Stimulated activated CD8-positive, alpha-beta memory T cell treated with anti-CD3 and anti-CD28 coated beads, Interleukin-12 subunit alpha, Interleukin-12 subunit beta, amount 100 ng/mL, for 24 hours (primary cell): ENCODE data around the gene NEAT1.

Source experiments
- DNase-seq: peaks from one replicate; pipeline ENCODE4 v3.0.0-alpha.2; 2020; ENCODE audit errors: extremely low read depth

NEAT1 gene

DNA sequence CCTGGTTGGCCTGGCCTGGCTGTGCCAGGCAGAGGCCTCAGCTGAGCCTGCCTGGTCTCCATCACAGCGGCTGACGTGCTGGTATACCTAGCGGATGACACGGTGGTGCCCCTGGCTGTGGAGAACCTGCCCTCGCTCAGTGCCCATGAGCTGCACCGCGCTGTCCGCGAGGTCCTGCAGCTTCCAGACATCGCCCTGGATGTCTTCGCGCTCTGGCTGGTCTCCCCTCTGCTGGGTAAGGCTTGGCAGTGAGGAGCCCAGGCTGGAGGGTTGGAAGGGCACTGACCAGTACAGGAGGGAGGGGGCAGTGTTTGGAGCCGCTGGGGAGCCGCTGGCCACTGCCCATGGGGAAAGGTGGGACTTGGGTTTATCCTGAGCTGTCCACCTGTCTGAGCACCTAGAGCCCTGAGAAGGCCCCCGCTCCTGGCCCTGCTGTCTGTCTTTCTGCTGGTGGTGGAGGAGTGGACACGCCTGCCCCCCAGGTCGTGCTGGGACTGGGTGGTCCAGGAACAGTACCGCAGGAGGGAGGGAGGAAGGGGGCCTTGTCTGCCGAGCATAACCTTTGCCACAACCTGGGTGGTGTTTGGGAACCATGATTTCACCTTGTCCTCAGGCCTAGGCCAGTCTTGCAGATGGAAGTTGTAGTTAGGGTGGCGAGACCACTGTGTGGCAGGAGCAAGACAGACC lies 33.2 kb upstream of the NEAT1 start:
- DNase-seq = no peak

GRCh38 chr11:65390099-65390941 lies 32.3 kb upstream of the NEAT1 start:
- DNase-seq = no peak

- no peak for DNase-seq
These were observed 31.6 kb upstream of the NEAT1 start for GRCh38 chr11:65390996-65391395.

GRCh38 chr11:65392186-65392829 lies 30.3 kb upstream of the NEAT1 start:
- no peak for DNase-seq

- DNase-seq = no peak
These were observed 29.7 kb upstream of the NEAT1 start for GRCh38 chr11:65392899-65393298.

- no peak for DNase-seq
These were observed 29.0 kb upstream of the NEAT1 start for GRCh38 chr11:65393513-65394079.

DNA sequence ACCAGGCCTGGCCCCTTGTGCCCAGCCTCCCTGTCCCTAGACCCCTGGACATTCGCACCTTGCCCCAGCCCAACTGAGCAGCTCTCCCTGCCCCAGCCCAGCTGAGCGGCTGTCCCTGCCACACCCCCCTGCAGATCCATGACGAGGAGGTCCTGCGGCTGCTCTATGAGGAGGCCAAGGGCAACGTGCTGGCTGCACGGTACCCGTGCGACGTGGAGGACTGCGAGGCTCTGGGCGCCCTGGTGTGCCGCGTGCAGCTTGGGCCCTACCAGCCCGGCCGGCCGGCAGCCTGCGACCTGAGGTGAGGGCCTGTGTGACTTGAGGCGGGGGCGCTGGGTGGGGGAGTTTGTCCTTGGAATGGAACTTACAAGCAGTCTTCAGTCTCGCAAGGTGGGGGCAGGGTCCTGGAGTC lies 28.5 kb upstream of the NEAT1 start:
- DNase-seq = no peak

DNA sequence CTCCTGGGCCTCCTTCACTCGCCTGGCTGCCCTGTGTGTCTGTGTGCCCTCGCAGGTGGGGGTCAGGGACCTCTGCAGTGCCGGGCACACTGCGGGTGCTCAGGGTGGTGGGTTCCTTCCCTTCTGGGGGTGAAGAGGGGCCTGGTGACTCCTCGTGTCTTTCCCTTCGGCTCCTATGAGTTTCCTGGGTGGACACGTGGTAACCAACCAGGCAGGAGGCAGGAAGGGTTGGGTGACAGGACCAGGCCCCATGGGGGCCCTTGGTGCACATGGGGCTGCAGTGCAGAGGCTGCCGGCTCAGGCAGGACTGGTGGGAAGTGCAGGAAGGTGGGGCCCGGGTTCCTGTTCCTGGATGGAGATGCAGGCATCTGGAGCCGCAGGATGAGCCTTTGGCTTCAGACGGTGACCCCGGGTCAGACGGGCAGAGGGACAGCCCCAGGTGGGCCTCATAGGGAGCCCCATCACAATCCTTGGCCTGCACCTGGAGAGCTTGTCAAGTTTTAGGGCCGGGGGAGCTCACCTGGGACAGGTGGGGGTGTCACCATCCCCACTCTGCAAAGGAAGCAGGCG lies 26.6 kb upstream of the NEAT1 start:
- no peak for DNase-seq

GRCh38 chr11:65396769-65397745 lies 25.5 kb upstream of the NEAT1 start:
- no peak for DNase-seq

DNA sequence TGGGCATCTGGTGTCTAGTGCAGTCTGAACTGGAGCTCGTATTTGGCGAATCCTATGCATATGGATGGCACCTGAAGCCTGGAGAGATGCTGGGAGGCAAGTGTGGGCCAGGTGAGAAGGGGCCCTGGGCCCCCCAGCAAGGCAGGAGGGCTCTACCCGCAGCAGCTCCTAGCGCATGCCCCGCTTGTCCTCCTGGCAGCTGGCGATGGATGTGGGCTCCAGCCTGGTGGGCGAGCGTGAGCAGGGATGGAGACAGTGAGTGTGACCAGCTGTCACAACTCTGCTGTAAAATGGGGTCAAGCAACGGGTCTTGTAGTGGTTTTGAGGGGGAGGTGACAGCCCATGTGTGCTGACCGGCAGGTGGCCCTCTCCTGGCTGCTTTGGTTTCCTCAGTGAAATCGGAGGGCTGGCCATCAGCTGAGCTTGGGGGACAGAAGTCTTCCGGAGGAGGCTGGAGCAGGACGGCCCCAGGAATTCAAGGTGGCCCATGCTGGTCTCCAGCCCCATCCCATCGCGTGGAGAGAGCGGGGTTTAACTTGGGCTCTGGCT lies 24.2 kb upstream of the NEAT1 start:
- no peak for DNase-seq

- no peak for DNase-seq
These were observed 23.3 kb upstream of the NEAT1 start for GRCh38 chr11:65399249-65399648.

DNA sequence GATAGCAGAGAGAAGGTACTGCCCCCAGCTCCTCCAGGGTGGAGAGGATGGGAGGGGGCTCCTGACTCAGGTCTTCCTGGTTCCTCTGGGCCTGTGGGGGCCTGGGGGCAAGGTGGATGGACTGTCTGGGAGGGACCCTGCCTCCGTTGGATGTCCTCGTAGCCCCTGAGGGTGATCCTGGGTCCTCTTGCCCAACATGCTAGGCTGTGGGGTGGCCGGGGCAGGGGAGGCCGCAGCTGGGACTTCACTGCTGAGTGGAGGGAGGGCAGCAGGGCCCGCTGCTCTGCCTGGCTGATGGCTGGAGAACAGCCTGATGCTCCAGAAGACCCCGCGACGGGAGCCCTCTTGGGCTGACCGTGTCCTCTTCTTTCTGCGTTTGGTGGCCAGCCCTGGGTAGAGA lies 22.8 kb upstream of the NEAT1 start:
- no peak for DNase-seq

DNA sequence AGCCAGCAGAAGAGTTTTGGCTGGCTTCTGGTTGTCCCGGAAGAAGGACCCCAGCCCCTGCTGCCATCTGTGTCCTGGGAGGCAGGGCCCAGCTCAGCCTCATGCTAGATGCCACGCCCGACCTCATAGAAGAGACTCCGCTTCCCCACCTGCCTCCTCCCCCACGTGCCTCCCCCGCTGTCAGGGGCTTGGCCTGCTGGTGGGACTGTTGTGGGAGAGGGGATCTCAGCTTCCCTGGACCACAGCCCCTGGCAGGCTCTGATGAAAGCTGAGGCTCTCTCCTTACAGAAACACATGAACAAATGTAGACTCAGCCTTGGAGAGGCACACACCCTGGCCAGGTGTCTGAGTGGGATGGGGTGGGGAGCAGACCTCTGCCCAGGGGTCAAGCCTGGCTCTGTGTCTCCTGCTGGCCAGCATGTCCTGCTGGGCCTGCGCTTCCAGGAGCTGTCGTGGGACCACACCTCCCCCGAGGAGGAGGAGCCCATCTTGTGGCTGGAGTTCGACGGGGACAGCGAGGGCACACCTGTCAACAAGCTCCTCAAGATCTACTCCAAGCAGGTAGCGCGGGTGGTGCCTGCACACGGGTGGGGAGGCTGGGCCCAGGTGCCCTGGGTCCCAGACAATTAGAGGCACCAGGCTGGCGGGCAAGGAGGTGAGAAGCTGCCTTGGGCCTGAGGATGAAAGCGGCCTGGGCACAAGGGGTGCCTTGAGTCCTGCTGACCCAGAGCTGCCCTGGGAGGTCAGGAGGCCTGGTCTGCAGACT lies 22.1 kb upstream of the NEAT1 start:
- DNase-seq = no peak

DNA sequence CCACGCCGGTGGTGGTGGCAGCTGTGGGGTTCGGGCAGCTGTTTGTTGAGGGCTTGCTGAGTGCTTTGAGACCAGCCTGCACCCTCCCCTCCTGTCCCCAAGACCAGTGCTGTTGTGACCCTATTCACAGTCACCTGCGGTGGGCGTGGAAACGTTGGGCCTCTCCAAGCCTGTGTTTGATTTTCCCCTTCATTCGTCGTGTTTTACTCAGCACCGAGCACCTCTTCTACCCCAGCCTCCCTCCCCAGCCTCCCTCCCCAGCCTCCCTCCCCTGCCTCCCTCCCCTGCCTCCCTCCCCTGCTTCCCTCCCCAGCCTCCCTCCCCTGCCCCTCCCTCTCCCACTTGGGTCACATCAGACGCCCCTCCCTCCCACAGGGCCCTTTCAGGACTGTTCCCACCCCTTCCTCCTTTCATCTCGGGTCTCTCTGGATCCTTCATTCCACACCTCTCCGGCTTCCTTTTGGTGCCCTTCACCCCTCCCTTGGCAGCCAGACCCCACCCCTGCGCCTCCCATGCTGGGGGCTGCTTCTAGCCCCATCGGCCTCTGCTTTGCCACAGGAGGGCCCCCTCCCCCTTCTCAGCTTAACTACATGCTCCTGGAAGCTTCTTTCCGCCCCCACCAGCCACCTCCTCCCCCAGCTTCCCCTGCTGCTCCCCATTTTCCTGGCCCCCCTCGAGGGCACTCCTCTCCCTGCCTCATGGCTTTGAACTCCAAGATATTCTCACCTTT lies 21.4 kb upstream of the NEAT1 start:
- DNase-seq = no peak

DNA sequence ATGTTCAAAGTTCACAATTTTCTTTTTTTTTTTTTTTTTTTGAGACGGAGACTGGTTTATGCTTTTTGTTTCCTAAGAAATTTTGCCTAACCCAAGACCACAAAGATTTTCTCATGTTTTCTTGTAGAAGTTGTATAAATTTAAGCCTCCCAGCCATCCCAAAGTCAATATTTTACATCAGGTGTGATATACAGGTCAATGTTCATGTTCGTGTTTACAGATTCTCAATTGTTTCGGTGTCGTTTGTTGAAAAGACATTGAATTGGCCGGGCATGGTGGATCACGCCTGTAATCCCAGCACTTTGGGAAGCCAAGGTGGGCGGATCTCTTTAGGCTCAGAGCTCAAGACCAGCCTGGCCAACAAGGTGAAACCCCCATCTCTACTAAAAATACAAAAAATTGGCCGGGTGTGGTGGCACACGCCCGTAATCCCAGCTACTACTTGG lies 20.8 kb upstream of the NEAT1 start:
- no peak for DNase-seq

DNA sequence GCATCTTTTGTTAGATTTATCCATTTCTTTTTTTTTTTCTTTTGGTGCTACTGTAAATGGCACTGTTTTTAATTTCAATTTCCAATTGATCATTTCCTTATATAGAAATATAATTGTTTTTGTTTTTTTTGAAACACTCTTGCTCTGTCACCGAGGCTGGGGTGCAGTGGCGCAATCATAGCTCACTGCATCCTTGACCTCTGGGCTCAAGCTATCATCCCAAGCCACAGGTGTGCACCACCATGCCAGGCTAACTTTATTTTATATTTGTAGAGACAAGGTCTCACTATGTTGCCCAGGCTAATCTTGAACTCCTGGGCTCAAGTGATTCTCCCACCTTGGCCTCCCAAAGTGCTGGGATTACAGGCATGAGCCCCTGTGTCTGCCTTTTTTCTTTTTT lies 19.8 kb upstream of the NEAT1 start:
- no peak for DNase-seq

DNA sequence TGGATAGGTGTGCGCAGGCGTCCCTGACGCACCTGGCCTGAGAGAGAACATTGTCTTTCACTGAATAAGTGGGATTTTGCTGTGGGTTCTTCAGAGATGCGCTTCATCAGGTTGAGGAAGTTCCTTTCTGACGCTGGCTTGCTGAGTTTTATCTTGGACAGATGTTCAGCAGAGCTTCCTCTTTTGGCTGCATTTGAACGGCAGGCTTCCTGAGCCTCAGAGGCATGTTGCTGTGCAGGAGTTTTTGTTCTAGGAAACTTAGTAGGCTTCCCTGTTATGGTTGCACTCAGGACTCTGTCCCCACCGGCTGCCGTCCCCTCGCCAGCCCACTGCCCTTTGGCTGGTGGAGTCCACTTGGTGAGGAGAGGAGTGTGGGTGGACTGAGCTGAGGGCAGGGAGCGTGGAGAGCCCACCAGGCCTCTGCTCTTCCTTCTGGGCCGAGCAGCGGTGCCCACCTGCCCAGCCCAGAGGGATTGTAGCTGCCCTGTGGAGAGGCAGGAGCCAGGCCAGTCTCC lies 18.9 kb upstream of the NEAT1 start:
- DNase-seq = no peak

DNA sequence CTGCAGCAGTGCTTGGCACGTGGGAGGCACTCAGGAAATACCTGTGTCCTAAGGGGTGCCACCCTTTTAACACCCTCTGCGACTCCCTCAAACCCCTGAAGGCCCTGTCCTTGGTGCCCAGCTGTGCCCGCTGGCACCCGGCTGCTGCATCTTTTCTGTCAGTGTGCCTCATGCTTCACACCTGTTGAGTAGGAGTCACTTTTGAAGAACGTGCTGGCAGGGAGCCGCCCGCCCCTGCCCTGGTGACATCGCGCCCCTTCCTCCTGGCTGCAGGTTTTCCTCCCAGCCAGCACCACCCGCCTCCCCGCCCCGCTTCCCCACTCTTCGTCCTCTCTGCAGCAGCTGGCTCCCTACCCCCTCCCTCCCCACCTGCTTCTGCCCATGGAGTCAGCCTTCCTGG lies 18.4 kb upstream of the NEAT1 start:
- no peak for DNase-seq
